ENCODE measurements around the gene DDX10. TPM values are rescaled to one million over a fixed set of nuclear protein-coding genes. Genes with fewer than 3 reads are reported as not detected.

DDX10 gene
- total RNA-seq, 1 experiment from 2014 or later, result 48.3 TPM

DNA sequence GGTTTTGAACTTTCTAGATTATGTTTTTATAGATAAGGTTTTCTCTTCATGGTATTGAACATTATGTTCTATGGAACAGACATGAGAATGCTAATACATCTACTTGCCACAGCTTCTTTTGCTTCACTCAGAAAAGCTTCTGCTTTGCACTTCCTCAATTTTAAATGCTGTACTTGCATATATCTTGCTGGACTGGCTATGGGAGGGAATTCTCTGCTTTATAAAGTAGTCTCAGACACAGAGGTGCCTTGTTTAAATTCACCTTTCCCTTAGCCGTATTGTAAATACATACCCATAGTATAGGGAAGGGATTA lies 173.9 kb downstream of the DDX10 start:
- no peak overlapping the region for H4K5ac ChIP-seq (ENCODE audit: insufficient read length, low read depth, low read length)
- no peaks in the 10 kb centered on the region for H3K79me2 ChIP-seq (ENCODE audit: insufficient read depth, low read length)
- H2BK5ac ChIP-seq (ENCODE audit: insufficient read length, low read length), result no peak overlapping the region
- H3K79me1 ChIP-seq (ENCODE audit: insufficient read depth, low read depth, low read length, poor library complexity, severe bottlenecking), result peaks cover 4% of the 10 kb centered on the region
- no peaks in the 10 kb centered on the region for H3K27me3 ChIP-seq (ENCODE audit: insufficient read depth, low read length)
- H3K4me3 Mint-ChIP-seq, result no peak overlapping the region
- H3K4me2 ChIP-seq (ENCODE audit: insufficient read depth, insufficient read length, low read length), result no peak overlapping the region
- H2AFZ ChIP-seq (ENCODE audit: low read length), result no peak overlapping the region
- no peak overlapping the region for H3K14ac ChIP-seq (ENCODE audit: insufficient read depth, low read length)
- H3K4ac ChIP-seq (ENCODE audit: low read depth, low read length), result no peak overlapping the region
- H3K9ac ChIP-seq (ENCODE audit: extremely low read depth, insufficient read length, low read length), result no peak overlapping the region
- no peak overlapping the region for H3K27ac ChIP-seq (ENCODE audit: insufficient read length, low read depth, low read length)
- H4K8ac ChIP-seq (replicated peaks; ENCODE audit: insufficient read length, low read depth, low read length), result no peak overlapping the region
- no peak overlapping the region for H2BK20ac ChIP-seq (ENCODE audit: low read depth, low read length, poor library complexity, severe bottlenecking)
- no peaks in the 10 kb centered on the region for H4K20me1 ChIP-seq (ENCODE audit: control insufficient read depth, insufficient read depth, insufficient read length)
- no peaks in the 10 kb centered on the region for H3K9me3 Mint-ChIP-seq
- H2BK12ac ChIP-seq (ENCODE audit: insufficient read length, low read depth, low read length), result no peak overlapping the region
- no CpG with 5 or more reads among the region's 1 CpG for WGBS (ENCODE audit: extremely low coverage, insufficient read length, low lambda C conversion rate)
- H2BK15ac ChIP-seq (ENCODE audit: low read depth, low read length), result no peak overlapping the region
- H3K56ac ChIP-seq (ENCODE audit: insufficient read length, low read depth, low read length), result no peak overlapping the region
- H4K91ac ChIP-seq (ENCODE audit: insufficient read length, low read depth, low read length), result no peak overlapping the region
- DNase-seq, result no peak
- H3T11ph ChIP-seq (ENCODE audit: low read length), result no peak overlapping the region
- H3K4me1 Mint-ChIP-seq, result peaks cover 9 to 14% of the 10 kb centered on the region in 2 experiments
- no peaks in the 10 kb centered on the region; the same call in 1 of the 2 replicates for H3K4me1 ChIP-seq (ENCODE audit: insufficient read depth, low read length)
- H2AK5ac ChIP-seq (ENCODE audit: insufficient read length, low read length), result no peak overlapping the region
- no peaks in the 10 kb centered on the region for H3K9me3 ChIP-seq (ENCODE audit: control insufficient read depth, low read depth, low read length)
- no peak overlapping the region for H3K27ac Mint-ChIP-seq
- H3K27me3 Mint-ChIP-seq (ENCODE audit: low read depth), result no peaks in the 10 kb centered on the region
- TF ChIP-seq, protein P1, sequence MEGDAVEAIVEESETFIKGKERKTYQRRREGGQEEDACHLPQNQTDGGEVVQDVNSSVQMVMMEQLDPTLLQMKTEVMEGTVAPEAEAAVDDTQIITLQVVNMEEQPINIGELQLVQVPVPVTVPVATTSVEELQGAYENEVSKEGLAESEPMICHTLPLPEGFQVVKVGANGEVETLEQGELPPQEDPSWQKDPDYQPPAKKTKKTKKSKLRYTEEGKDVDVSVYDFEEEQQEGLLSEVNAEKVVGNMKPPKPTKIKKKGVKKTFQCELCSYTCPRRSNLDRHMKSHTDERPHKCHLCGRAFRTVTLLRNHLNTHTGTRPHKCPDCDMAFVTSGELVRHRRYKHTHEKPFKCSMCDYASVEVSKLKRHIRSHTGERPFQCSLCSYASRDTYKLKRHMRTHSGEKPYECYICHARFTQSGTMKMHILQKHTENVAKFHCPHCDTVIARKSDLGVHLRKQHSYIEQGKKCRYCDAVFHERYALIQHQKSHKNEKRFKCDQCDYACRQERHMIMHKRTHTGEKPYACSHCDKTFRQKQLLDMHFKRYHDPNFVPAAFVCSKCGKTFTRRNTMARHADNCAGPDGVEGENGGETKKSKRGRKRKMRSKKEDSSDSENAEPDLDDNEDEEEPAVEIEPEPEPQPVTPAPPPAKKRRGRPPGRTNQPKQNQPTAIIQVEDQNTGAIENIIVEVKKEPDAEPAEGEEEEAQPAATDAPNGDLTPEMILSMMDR (conservative IDR thresholded peaks at IDR 0.05), result no peak
- H3K36me3 Mint-ChIP-seq (ENCODE audit: insufficient read depth in 1 of 3, low read depth in 3 of 3), result peaks cover 0 to 5% (median 4%) of the 10 kb centered on the region in 3 experiments; a peak in 3 of 7 replicates
- no peak overlapping the region for H3K23ac ChIP-seq (ENCODE audit: insufficient read length, low read depth, low read length)
- no peaks in the 10 kb centered on the region for H3K23me2 ChIP-seq (ENCODE audit: insufficient read length, low read depth, low read length, poor library complexity, severe bottlenecking)
- no peak overlapping the region for H3K18ac ChIP-seq (ENCODE audit: insufficient read length, low read depth, low read length)
- H2BK120ac ChIP-seq (ENCODE audit: low read depth, low read length, poor library complexity, severe bottlenecking), result no peak overlapping the region
